Epithelial cell of proximal tubule (primary cell): ENCODE data around the gene ZNF566. TPM values are rescaled to one million over a fixed set of nuclear protein-coding genes. Genes with fewer than 3 reads are reported as not detected.

Experiments
- DNase-seq: peaks from one replicate; pipeline ENCODE4 v3.0.0-alpha.2; 2011; ENCODE audit warnings: low read depth
- H3K4me3 ChIP-seq: 2 replicates; pipeline ENCODE4 v1.5.1; 2011; ENCODE audit warnings: low read depth, mild to moderate bottlenecking, low read length
- total RNA-seq: library from RNA; depleted of rRNA; stranded (reverse); fragments of >200 nt; gene quantifications from 2 replicates; pipeline ENCODE4 v1.2.3, GENCODE V29; 2015
- TF ChIP-seq, protein P1 (sequence below): conservative IDR thresholded peaks from 2 replicates; pipeline ENCODE4 v1.5.1; 2012; ENCODE audit warnings: low read depth, mild to moderate bottlenecking, low read length

ZNF566 gene
- total RNA-seq, 1 donor from 2014 or later = 2.9 TPM

DNA sequence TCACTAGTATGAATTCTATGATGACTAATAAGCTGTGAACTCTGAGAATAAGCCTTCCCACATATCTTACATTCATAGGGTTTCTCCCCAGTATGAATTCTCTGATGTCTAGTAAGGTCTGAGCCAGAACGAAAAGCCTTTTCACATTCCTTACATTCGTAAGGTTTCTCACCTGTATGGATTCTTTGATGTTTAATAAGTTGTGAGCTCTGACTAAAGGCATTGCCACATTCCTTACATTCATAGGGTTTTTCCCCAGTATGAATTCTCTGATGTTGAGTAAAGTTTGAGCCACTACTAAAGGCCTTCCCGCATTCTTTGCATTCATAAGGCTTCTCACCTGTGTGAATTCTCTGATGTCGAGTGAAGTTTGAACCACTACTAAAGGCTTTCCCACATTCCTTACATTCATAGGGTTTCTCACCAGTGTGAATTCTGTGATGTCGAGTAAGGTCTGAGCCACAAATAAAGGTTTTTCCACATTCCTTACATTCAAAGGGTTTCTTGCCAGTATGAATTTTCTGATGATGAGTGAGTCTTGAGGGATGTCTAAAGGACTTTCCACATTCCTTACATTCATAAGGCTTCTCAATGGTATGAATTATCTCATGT, 40.2 kb downstream of the ZNF566 start:
- TF ChIP-seq, protein P1, sequence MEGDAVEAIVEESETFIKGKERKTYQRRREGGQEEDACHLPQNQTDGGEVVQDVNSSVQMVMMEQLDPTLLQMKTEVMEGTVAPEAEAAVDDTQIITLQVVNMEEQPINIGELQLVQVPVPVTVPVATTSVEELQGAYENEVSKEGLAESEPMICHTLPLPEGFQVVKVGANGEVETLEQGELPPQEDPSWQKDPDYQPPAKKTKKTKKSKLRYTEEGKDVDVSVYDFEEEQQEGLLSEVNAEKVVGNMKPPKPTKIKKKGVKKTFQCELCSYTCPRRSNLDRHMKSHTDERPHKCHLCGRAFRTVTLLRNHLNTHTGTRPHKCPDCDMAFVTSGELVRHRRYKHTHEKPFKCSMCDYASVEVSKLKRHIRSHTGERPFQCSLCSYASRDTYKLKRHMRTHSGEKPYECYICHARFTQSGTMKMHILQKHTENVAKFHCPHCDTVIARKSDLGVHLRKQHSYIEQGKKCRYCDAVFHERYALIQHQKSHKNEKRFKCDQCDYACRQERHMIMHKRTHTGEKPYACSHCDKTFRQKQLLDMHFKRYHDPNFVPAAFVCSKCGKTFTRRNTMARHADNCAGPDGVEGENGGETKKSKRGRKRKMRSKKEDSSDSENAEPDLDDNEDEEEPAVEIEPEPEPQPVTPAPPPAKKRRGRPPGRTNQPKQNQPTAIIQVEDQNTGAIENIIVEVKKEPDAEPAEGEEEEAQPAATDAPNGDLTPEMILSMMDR = no peak
- DNase-seq = no peak
- no peak overlapping the region for H3K4me3 ChIP-seq

- TF ChIP-seq, protein P1 = no peak
- no peak overlapping the region for H3K4me3 ChIP-seq
- no peak for DNase-seq
Measured at GRCh38 chr19:36441339-36441738, 48.0 kb downstream of the ZNF566 start.

GRCh38 chr19:36436531-36436930, 52.8 kb downstream of the ZNF566 start:
- TF ChIP-seq, protein P1 = no peak
- H3K4me3 ChIP-seq = no peak overlapping the region
- no peak for DNase-seq

DNA sequence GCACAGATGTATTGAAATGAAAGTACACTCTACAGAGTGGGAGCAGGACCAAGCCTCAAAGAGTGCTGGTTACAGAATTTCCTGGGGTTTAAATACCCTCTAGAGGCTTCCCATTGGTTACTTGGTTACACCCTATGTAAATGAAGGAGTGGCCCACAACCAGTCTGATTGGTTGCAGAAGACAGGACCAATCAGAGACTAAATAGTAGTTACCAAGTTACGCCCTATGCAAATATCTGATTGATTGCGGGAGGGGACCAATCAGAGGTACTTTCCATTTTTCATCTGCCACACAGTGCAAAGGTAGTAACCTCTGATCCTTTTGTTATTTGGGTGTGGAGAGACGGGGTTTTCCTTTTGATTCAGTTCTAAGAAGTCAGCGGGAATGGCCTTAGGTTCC, 65.4 kb downstream of the ZNF566 start:
- no peak for DNase-seq
- no peak overlapping the region for H3K4me3 ChIP-seq
- TF ChIP-seq, protein P1 = no peak

- peak overlapping the region; percentile 51 for H3K4me3 ChIP-seq
- TF ChIP-seq, protein P1 = no peak
- no peak for DNase-seq
Measured at GRCh38 chr19:36421749-36422481, 67.4 kb downstream of the ZNF566 start.

DNA sequence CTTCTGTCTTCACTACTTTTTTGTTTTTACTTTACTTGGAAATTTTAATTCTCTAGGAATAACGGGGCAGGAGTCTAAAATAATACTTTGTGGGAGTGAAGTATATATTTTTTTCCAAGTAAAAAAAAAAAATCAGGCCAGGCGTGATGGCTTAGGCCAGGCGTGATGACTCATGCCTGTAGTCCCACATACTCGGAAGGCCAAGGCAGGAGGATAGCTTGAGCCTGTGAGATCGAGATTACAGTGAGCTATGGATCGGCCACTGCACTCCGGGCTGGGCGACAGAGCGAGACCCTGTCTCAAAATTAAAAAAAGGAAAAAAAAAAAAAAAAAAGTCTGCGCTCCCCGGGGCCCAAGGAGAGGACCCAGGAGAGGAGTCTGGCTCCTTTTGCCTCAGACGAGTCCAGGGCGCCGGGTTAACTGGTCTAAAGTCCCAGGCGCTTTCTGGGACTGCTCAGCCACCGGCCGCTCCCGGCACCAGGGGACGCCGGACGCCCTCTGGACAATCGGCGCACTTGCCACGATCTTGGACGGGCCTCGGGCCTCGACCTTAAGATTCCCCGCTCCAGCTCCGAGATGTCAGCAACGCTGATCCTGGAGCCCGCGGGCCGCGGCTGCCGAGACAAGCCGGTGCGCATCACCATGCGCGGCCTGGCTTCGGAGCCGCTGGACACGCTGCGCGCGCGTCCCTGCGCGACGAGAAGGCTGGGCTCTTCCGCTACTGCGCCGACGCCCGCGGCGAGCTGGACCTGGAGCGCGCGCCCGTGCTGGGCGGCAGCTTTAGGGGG, 68.2 kb downstream of the ZNF566 start:
- peak; percentile 10 for DNase-seq
- TF ChIP-seq, protein P1 = no peak
- peak overlapping the region; percentile 51 for H3K4me3 ChIP-seq
